Germinal center (tissue), 1 donor: Measurements from ENCODE around the gene MAX.

Experiments
- DNase-seq: peaks from one replicate; pipeline ENCODE4 v3.0.0; 2012; ENCODE audit warnings: mixed read lengths, low spot score

Gene MAX

GRCh38 chr14:65102441-65103149, at the start of gene MAX:
Gene MAX, minus strand, starts transcription at chr14:65102517. Its CDS starts 178 bp downstream, at chr14:65102339.
- DNase-seq = peak; percentile 98

GRCh38 chr14:65151609-65151956, 49.3 kb upstream of the MAX start:
- no peak for DNase-seq

- no peak for DNase-seq
These were observed 48.7 kb upstream of the MAX start for GRCh38 chr14:65150898-65151608.

GRCh38 chr14:65149116-65149515, 46.8 kb upstream of the MAX start:
- DNase-seq = no peak

GRCh38 chr14:65144170-65144569, 41.9 kb upstream of the MAX start:
- no peak for DNase-seq

- no peak for DNase-seq
These were observed 40.8 kb upstream of the MAX start for GRCh38 chr14:65142914-65143625.

- no peak for DNase-seq
These were observed 40.1 kb upstream of the MAX start for GRCh38 chr14:65142429-65142828.

- DNase-seq = no peak
These were observed 39.2 kb upstream of the MAX start for GRCh38 chr14:65141523-65141922.

- no peak for DNase-seq
These were observed 35.5 kb upstream of the MAX start for GRCh38 chr14:65137648-65138307.

GRCh38 chr14:65134651-65135579, 32.6 kb upstream of the MAX start:
- DNase-seq = no peak

- DNase-seq = no peak
These were observed 30.5 kb upstream of the MAX start for GRCh38 chr14:65132855-65133254.

- no peak for DNase-seq
These were observed 29.0 kb upstream of the MAX start for GRCh38 chr14:65131301-65131701.

GRCh38 chr14:65128096-65128495, 25.8 kb upstream of the MAX start:
- no peak for DNase-seq

- DNase-seq = no peak
These were observed 15.7 kb upstream of the MAX start for GRCh38 chr14:65117769-65118745.

GRCh38 chr14:65115615-65116014, 13.3 kb upstream of the MAX start:
- DNase-seq = no peak

GRCh38 chr14:65110525-65110924, 8.2 kb upstream of the MAX start:
- no peak for DNase-seq

GRCh38 chr14:65109357-65109756, 7.0 kb upstream of the MAX start:
- DNase-seq = no peak

GRCh38 chr14:65107200-65107599, 4.9 kb upstream of the MAX start:
- DNase-seq = no peak

- DNase-seq = no peak
These were observed 4.4 kb upstream of the MAX start for GRCh38 chr14:65106736-65107135.

- DNase-seq = no peak
These were observed 4.0 kb upstream of the MAX start for GRCh38 chr14:65106316-65106715.
